ENCODE results near the gene EXOC4.

EXOC4 gene

GRCh38 chr7:133345690-133346421 is 93.0 kb downstream of the EXOC4 start:
- Histone ChIP-seq H3K36me3 (ENCODE audit: insufficient read depth, low read length) (0 out of 2 replicates have a peak, but pooled peaks cover 8% of the 10 kb centered on the region), H3K4me3 (ENCODE audit: low read depth, low read length, poor library complexity, severe bottlenecking) (no peak overlapping the region), H3K9me3 (ENCODE audit: low read length) (no peaks in the 10 kb centered on the region; the same call in 1 of the 2 replicates), H3K27ac (ENCODE audit: low read depth, low read length, poor library complexity, severe bottlenecking) (no peak overlapping the region), H2AFZ (ENCODE audit: low read length) (no peak overlapping the region), H3K79me2 (ENCODE audit: insufficient read depth, low read length) (peaks cover under 1% of the 10 kb centered on the region; the same call in 1 of the 2 replicates), H3K9ac (ENCODE audit: low read length) (no peak overlapping the region), H3K9me2 (ENCODE audit: low read depth, low read length) (no peaks in the 10 kb centered on the region), H3K4me1 (ENCODE audit: insufficient read depth, low read length, severe bottlenecking) (no peaks in the 10 kb centered on the region), H4K20me1 (ENCODE audit: insufficient read depth, low read length) (no peaks in the 10 kb centered on the region), H3F3A (ENCODE audit: insufficient read depth, low read length) (no peaks in the 10 kb centered on the region), H3K4me2 (ENCODE audit: low read length) (no peak overlapping the region), H3K27me3 (ENCODE audit: insufficient read depth, low read length) (no peaks in the 10 kb centered on the region)
- TF ChIP-seq CTCF (IDR thresholded peaks at IDR 0.05; ENCODE audit: low read length) (no peak), EZH2 (IDR thresholded peaks at IDR 0.05; ENCODE audit: borderline replicate concordance, low read length) (no peak)

DNA sequence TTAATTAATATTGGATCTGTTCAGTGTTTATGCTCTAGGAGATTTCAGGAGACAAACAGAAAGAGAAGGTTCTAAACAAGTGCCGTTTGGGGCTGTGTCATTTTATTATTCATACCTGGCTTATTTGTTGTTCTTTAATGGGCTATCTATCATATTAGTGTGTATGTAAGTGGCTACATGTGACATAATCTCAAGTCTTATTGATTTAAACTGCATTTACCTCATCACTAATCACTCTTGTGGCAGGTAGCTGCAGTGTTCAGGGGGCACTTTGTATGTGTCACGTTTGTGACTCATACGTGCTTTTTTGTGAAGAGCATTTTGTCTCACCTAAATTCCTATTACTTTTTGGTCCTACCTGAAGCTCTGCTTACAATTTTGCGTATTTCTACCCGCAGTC is 95.4 kb downstream of the EXOC4 start:
- no peak overlapping the region for H3K27ac ChIP-seq (ENCODE audit: low read depth, low read length, poor library complexity, severe bottlenecking)
- H3K36me3 ChIP-seq (ENCODE audit: insufficient read depth, low read length), result 0 out of 2 replicates have a peak, but pooled peaks cover 3% of the 10 kb centered on the region
- H4K20me1 ChIP-seq (ENCODE audit: insufficient read depth, low read length), result no peaks in the 10 kb centered on the region
- no peak overlapping the region for H2AFZ ChIP-seq (ENCODE audit: low read length)
- no peaks in the 10 kb centered on the region for H3F3A ChIP-seq (ENCODE audit: insufficient read depth, low read length)
- H3K79me2 ChIP-seq (ENCODE audit: insufficient read depth, low read length), result peaks cover 7% of the 10 kb centered on the region; the same call in 1 of the 2 replicates
- H3K27me3 ChIP-seq (ENCODE audit: insufficient read depth, low read length), result no peaks in the 10 kb centered on the region
- H3K9me2 ChIP-seq (ENCODE audit: low read depth, low read length), result no peaks in the 10 kb centered on the region
- no peak overlapping the region for H3K4me2 ChIP-seq (ENCODE audit: low read length)
- H3K9me3 ChIP-seq (ENCODE audit: low read length), result peaks cover 12% of the 10 kb centered on the region
- TF ChIP-seq CTCF (IDR thresholded peaks at IDR 0.05; ENCODE audit: low read length) (no peak), EZH2 (IDR thresholded peaks at IDR 0.05; ENCODE audit: borderline replicate concordance, low read length) (no peak)
- no peak overlapping the region for H3K9ac ChIP-seq (ENCODE audit: low read length)
- no peaks in the 10 kb centered on the region for H3K4me1 ChIP-seq (ENCODE audit: insufficient read depth, low read length, severe bottlenecking)
- no peak overlapping the region for H3K4me3 ChIP-seq (ENCODE audit: low read depth, low read length, poor library complexity, severe bottlenecking)

DNA sequence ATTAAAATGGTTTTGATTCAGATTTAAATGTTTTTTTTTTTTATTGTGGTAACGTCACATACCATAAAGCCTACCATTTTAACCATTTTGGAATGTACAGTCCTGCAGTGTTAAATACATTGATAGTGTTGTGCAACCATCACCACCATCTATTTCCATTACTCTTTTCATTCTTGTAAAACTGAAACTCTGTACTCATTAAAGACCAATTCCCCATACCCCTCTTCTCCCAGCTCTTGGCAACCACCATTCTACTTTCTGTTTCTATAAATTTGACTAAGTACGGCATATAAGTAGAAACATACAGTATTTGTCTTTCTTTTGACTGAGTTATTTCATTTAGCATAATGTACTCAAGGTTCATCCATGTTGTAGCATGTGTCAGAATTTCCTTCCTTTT is 96.2 kb downstream of the EXOC4 start:
- H3K27me3 ChIP-seq (ENCODE audit: insufficient read depth, low read length), result no peaks in the 10 kb centered on the region
- no peak overlapping the region for H3K27ac ChIP-seq (ENCODE audit: low read depth, low read length, poor library complexity, severe bottlenecking)
- H4K20me1 ChIP-seq (ENCODE audit: insufficient read depth, low read length), result no peaks in the 10 kb centered on the region
- 0 out of 2 replicates have a peak, but pooled peaks cover 3% of the 10 kb centered on the region for H3K36me3 ChIP-seq (ENCODE audit: insufficient read depth, low read length)
- H3K9me3 ChIP-seq (ENCODE audit: low read length), result peaks cover 16% of the 10 kb centered on the region
- TF ChIP-seq EZH2 (IDR thresholded peaks at IDR 0.05; ENCODE audit: borderline replicate concordance, low read length) (no peak), CTCF (IDR thresholded peaks at IDR 0.05; ENCODE audit: low read length) (no peak)
- H2AFZ ChIP-seq (ENCODE audit: low read length), result no peak overlapping the region
- no peak overlapping the region for H3K4me2 ChIP-seq (ENCODE audit: low read length)
- no peaks in the 10 kb centered on the region for H3K9me2 ChIP-seq (ENCODE audit: low read depth, low read length)
- H3K9ac ChIP-seq (ENCODE audit: low read length), result no peak overlapping the region
- H3K79me2 ChIP-seq (ENCODE audit: insufficient read depth, low read length), result peaks cover 7% of the 10 kb centered on the region
- no peak overlapping the region for H3K4me3 ChIP-seq (ENCODE audit: low read depth, low read length, poor library complexity, severe bottlenecking)
- no peaks in the 10 kb centered on the region for H3K4me1 ChIP-seq (ENCODE audit: insufficient read depth, low read length, severe bottlenecking)
- H3F3A ChIP-seq (ENCODE audit: insufficient read depth, low read length), result no peaks in the 10 kb centered on the region

Measured in OCI-LY1 (cell line).